Measurements from ENCODE around the gene MPEG1. TPM values are rescaled to one million over a fixed set of nuclear protein-coding genes. Genes with fewer than 3 reads are reported as not detected.

Gene MPEG1
- total and polyA plus RNA-seq, 9 of the 15 experiments (the other 6 are each of a cell fraction or from before 2014, with no cell fraction given) = 0.07 TPM; not detected in 8

GRCh38 chr11:59191890-59192289 lies 20.8 kb downstream of the MPEG1 start:
- in situ Hi-C loops (cut with MboI) (loop anchor here (25.0 kb wide), 1 partner anchor 495 kb away; no protein-coding TSS in a partner anchor), intact Hi-C loops (cut with micrococcal nuclease) (no loop called here)
- Histone ChIP-seq H3K9ac (ENCODE audit: insufficient read depth in 1 of 2, low read depth in 2 of 2, low read length in 2 of 2) (no peak overlapping the region), H3K9me1 (ENCODE audit: control insufficient read depth, insufficient read depth, low read length) (no peaks in the 10 kb centered on the region), H3K27ac (ENCODE audit: extremely low read depth, low read depth, low read length) (no peak overlapping the region), H2AFZ (ENCODE audit: low read depth, low read length) (no peak overlapping the region), H3K27me3 (ENCODE audit: control insufficient read depth in 2 of 2, insufficient read depth in 2 of 2, low read length in 2 of 2) (peaks cover 4 to 42% of the 10 kb centered on the region in 2 experiments; a peak in 4 of 5 replicates), H3K4me2 (ENCODE audit: insufficient read depth, low read length) (no peak overlapping the region), H3K36me3 (ENCODE audit: control insufficient read depth, insufficient read depth, low read length) (no peaks in the 10 kb centered on the region), H3K4me1 (replicated peaks in 1 of 2; ENCODE audit: control insufficient read depth in 2 of 2, insufficient read depth in 2 of 2, low read length in 2 of 2) (no peaks in the 10 kb centered on the region), H3K4me3 (no peak overlapping the region), H3K9me3 (replicated peaks; ENCODE audit: control insufficient read depth, insufficient read depth, low read depth, low read length) (no peaks in the 10 kb centered on the region), H3K79me2 (ENCODE audit: control insufficient read depth, insufficient read depth, low read length) (no peaks in the 10 kb centered on the region), H4K20me1 (replicated peaks; ENCODE audit: control insufficient read depth, insufficient read depth, low read length) (no peaks in the 10 kb centered on the region)
- TF ChIP-seq BRD4 (IDR thresholded peaks at IDR 0.05) (no peak), RB1 (IDR thresholded peaks at IDR 0.05; ENCODE audit: low read depth) (no peak), MTF1 (CRISPR knock-in tag; IDR thresholded peaks at IDR 0.05; ENCODE audit: borderline replicate concordance) (no peak), MEF2D (tag; conservative IDR thresholded peaks at IDR 0.05; ENCODE audit: low read depth) (no peak), CBFB (CRISPR knock-in tag; IDR thresholded peaks at IDR 0.05) (no peak), ZC3H11A (IDR thresholded peaks at IDR 0.05; ENCODE audit: low read depth, low read length) (no peak), ZNF253 (CRISPR knock-in tag; conservative IDR thresholded peaks at IDR 0.05) (no peak), DIDO1 (tag; IDR thresholded peaks at IDR 0.05; ENCODE audit: low read depth) (no peak), WHSC1 (IDR thresholded peaks at IDR 0.05; ENCODE audit: low read length) (no peak), ZNF175 (CRISPR knock-in tag; IDR thresholded peaks at IDR 0.05; ENCODE audit: low read depth) (no peak), COPS2 (conservative IDR thresholded peaks at IDR 0.05) (no peak), SNAPC5 (CRISPR knock-in tag; IDR thresholded peaks at IDR 0.05) (no peak), MXI1 (IDR thresholded peaks at IDR 0.05; ENCODE audit: low read depth, low read length) (no peak), HDGF (IDR thresholded peaks at IDR 0.05) (no peak)
- TF ChIP-seq, protein P1, sequence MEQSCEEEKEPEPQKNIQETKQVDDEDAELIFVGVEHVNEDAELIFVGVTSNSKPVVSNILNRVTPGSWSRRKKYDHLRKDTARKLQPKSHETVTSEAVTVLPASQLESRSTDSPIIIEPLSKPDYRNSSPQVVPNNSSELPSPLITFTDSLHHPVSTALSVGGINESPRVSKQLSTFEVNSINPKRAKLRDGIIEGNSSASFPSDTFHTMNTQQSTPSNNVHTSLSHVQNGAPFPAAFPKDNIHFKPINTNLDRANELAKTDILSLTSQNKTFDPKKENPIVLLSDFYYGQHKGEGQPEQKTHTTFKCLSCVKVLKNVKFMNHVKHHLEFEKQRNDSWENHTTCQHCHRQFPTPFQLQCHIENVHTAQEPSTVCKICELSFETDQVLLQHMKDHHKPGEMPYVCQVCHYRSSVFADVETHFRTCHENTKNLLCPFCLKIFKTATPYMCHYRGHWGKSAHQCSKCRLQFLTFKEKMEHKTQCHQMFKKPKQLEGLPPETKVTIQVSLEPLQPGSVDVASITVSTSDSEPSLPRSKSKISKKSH (CRISPR knock-in tag; IDR thresholded peaks at IDR 0.05) = no peak
- FAIRE-seq (no peak), ATAC-seq (no peak), DNase-seq (ENCODE audit: extremely low read depth in 1 of 4, low spot score in 3 of 4) (no peak)
- 0% methylated on average over 8 of the region's 8 CpGs for WGBS (ENCODE audit: insufficient coverage, low coverage, missing lambda C conversion rate)
- BruUV-seq (replicated peaks) = no TSS peak
- CTCF ChIA-PET (ENCODE audit: low intra/inter-chr PET ratio) = no interaction called here
- POLR2A ChIA-PET = interaction anchor here (0.6 to 1.0 kb wide), 2 partner anchors 12 to 221 kb away, joined by 3 read pairs; no protein-coding TSS in a partner anchor
